Bronchial epithelial cell (primary cell): Measurements from ENCODE around the gene GARNL3. TPM values are rescaled to one million over a fixed set of nuclear protein-coding genes. Genes with fewer than 3 reads are reported as not detected.

Source experiments
- DNase-seq: peaks from one replicate; pipeline ENCODE4 v3.0.0-alpha.2; 2010; ENCODE audit warnings: low read depth
- FAIRE-seq: peaks from 2 replicates; lab custom pipeline; 2011; peaks lifted over from hg19 to GRCh38; lab: Jason Lieb, UNC
- H3K27me3 ChIP-seq: 2 replicates; pipeline ENCODE4 v1.5.1; 2011; ENCODE audit warnings: low read length; ENCODE audit not compliant: control insufficient read depth, insufficient read depth
- H3K36me3 ChIP-seq: 2 replicates; pipeline ENCODE4 v1.5.1; 2011; ENCODE audit warnings: low read length; ENCODE audit not compliant: control insufficient read depth, insufficient read depth
- H3K4me3 ChIP-seq: 2 replicates; pipeline ENCODE4 v1.5.1; 2011; ENCODE audit warnings: mild to moderate bottlenecking, low read depth, low read length, control low read depth
- total RNA-seq: library from RNA; depleted of rRNA; stranded (reverse); fragments of >200 nt; gene quantifications from 2 replicates; pipeline ENCODE4 v1.2.1, GENCODE V29; 2014
- TF ChIP-seq, protein P1 (sequence below): IDR thresholded peaks from 2 replicates; pipeline ENCODE4 v1.5.1; 2011; ENCODE audit warnings: mild to moderate bottlenecking, moderate library complexity, low read length, control low read depth, inconsistent platforms; ENCODE audit not compliant: insufficient read depth, severe bottlenecking

The GARNL3 gene
- total RNA-seq, 1 donor from 2014 or later: 2.4 TPM

GRCh38 chr9:127252410-127253318 lies 11.9 kb upstream of the GARNL3 start:
- H3K4me3 ChIP-seq: no peak overlapping the region
- no peaks in the 10 kb centered on the region for H3K27me3 ChIP-seq
- H3K36me3 ChIP-seq: no peaks in the 10 kb centered on the region
- DNase-seq (peak; percentile 53), FAIRE-seq (no peak)
- TF ChIP-seq, protein P1, sequence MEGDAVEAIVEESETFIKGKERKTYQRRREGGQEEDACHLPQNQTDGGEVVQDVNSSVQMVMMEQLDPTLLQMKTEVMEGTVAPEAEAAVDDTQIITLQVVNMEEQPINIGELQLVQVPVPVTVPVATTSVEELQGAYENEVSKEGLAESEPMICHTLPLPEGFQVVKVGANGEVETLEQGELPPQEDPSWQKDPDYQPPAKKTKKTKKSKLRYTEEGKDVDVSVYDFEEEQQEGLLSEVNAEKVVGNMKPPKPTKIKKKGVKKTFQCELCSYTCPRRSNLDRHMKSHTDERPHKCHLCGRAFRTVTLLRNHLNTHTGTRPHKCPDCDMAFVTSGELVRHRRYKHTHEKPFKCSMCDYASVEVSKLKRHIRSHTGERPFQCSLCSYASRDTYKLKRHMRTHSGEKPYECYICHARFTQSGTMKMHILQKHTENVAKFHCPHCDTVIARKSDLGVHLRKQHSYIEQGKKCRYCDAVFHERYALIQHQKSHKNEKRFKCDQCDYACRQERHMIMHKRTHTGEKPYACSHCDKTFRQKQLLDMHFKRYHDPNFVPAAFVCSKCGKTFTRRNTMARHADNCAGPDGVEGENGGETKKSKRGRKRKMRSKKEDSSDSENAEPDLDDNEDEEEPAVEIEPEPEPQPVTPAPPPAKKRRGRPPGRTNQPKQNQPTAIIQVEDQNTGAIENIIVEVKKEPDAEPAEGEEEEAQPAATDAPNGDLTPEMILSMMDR: no peak

- no peak for FAIRE-seq
- TF ChIP-seq, protein P1: no peak
Observed at GRCh38 chr9:127253446-127253845, 11.1 kb upstream of the GARNL3 start.

DNA sequence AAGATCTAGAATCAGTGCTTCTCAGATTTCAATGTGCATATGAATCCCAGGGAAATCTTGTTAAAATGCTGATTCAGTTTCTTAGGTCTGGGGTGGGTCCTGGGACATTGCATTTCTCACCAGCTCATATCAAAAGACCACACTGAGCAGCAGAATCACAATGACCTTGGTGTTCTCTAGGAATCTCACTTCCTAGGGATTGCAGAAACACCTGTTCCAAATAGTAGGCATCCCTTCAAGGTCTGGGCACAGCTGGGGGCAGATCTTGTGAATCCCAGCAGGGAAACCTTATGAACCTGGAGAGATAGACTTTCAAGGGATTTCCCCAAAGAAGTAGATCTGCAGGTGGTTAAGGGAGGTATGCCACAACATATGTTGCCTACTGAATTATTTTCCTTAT lies 8.9 kb upstream of the GARNL3 start:
- TF ChIP-seq, protein P1: no peak
- no peaks in the 10 kb centered on the region for H3K36me3 ChIP-seq
- no peak overlapping the region for H3K4me3 ChIP-seq
- no peak for FAIRE-seq
- H3K27me3 ChIP-seq: no peaks in the 10 kb centered on the region
- no peak for DNase-seq

More at GRCh38 chr9:127253446-127253845, 11.1 kb upstream of the GARNL3 start:
- DNase-seq: no peak
- no peaks in the 10 kb centered on the region for H3K36me3 ChIP-seq
- H3K4me3 ChIP-seq: no peak overlapping the region
- no peaks in the 10 kb centered on the region for H3K27me3 ChIP-seq

- H3K27me3 ChIP-seq: no peaks in the 10 kb centered on the region
- H3K36me3 ChIP-seq: no peaks in the 10 kb centered on the region
- H3K4me3 ChIP-seq: no peak overlapping the region
- TF ChIP-seq, protein P1: no peak
- DNase-seq: no peak
- no peak for FAIRE-seq
Observed at GRCh38 chr9:127256324-127256723, 8.2 kb upstream of the GARNL3 start.

DNA sequence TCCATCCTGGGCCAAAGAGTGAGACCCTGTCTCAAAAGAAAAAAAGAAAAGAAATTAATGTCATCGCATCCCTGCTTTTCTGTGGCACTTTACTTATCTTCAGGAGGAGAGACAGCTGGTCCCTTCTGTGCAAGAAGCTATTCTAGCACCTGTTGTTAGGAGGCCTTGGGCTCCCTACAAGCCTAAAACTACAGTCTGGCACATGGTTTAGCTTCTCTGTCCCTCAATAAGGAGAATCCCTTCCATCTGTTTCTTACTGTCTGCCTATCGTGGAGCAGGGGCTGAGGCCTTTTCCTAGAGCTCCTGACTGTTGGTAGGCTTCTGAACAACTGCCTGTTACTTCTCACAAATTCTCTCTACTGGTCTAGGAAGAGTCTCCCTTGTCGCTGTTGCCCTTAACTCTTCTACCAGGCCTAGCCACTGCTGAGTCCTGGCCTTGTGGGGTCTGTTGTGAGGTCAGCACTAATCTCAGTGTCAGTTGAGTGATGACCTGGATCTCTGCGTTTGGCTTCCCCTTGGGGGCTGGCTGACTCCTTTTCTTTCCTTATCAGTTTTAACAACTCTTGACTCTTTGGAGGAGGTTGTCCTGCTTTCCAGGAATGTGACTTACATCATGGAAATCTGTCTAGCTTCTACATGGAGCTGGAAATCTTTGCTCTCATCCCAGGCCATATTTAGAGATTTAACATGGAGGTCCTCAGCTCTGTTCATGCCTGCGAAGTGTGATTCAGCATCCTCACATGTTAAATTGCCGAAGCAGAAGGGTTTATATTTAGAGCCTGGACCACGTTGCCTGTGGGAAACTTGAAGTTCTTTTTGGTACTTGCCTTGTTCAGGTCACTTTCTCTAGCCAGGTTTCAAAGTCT lies 5.7 kb upstream of the GARNL3 start:
- DNase-seq (no peak), FAIRE-seq (peak; percentile 58)
- no peaks in the 10 kb centered on the region for H3K27me3 ChIP-seq
- H3K4me3 ChIP-seq: no peak overlapping the region
- TF ChIP-seq, protein P1: no peak
- H3K36me3 ChIP-seq: no peaks in the 10 kb centered on the region
